ENCODE data around the gene PCDHA11.

- TF ChIP-seq REST (IDR thresholded peaks at IDR 0.05; ENCODE audit: low read depth, low read length) (no peak), RELA (IDR thresholded peaks at IDR 0.05; ENCODE audit: borderline replicate concordance, partially characterized antibody) (no peak), EZH2 (IDR thresholded peaks at IDR 0.05; ENCODE audit: borderline replicate concordance, control insufficient read depth, low read depth, low read length) (no peak), GABPA (IDR thresholded peaks at IDR 0.05; ENCODE audit: low read depth) (no peak), EP300 (IDR thresholded peaks at IDR 0.05; ENCODE audit: borderline replicate concordance in 1 of 2, control insufficient read depth in 1 of 2, low read depth in 2 of 2, low read length in 2 of 2) (no peak), MEF2A (IDR thresholded peaks at IDR 0.05; ENCODE audit: insufficient read depth, low read depth, low read length) (no peak), YY1 (IDR thresholded peaks at IDR 0.05; ENCODE audit: low read depth, low read length) (no peak), SKIL (IDR thresholded peaks at IDR 0.05; ENCODE audit: low read depth, poor library complexity, severe bottlenecking) (no peak), CEBPB (IDR thresholded peaks at IDR 0.05; ENCODE audit: borderline replicate concordance in 1 of 2, low read depth in 2 of 2, low read length in 2 of 2) (no peak), ZBTB33 (IDR thresholded peaks at IDR 0.05) (no peak), RFX5 (IDR thresholded peaks at IDR 0.05; ENCODE audit: low read depth, low read length) (no peak), BHLHE40 (IDR thresholded peaks at IDR 0.05; ENCODE audit: borderline replicate concordance in 1 of 2, low read depth in 2 of 2, low read length in 1 of 2) (no peak), SPI1 (IDR thresholded peaks at IDR 0.05; ENCODE audit: borderline replicate concordance, insufficient read depth, low read depth, low read length) (no peak)
These were observed 13.3 kb downstream of the PCDHA11 start, which contains the start of gene PCDHA13 for GRCh38 chr5:140881889-140882590.

Measured in GM12878 (cell line).